Progenitor cell of endocrine pancreas (in vitro differentiated cells): Measurements from ENCODE around the gene TMEM31. TPM values are rescaled to one million over a fixed set of nuclear protein-coding genes. Genes with fewer than 3 reads are reported as not detected.

Source experiments
- DNase-seq: peaks from one replicate; pipeline ENCODE4 v3.0.0; 2021; ENCODE audit warnings: low spot score; ENCODE audit not compliant: unreplicated experiment
- H3K27ac Mint-ChIP-seq: 2 replicates; pipeline ENCODE4 v1.8.0; 2021; ENCODE audit warnings: mild to moderate bottlenecking, moderate library complexity, mixed read lengths
- H3K27me3 Mint-ChIP-seq: 2 replicates; pipeline ENCODE4 v1.8.0; 2021; ENCODE audit warnings: mixed read lengths
- H3K36me3 Mint-ChIP-seq: 2 replicates; pipeline ENCODE4 v1.8.0; 2022; ENCODE audit warnings: mixed read lengths; ENCODE audit not compliant: insufficient read depth
- H3K4me1 Mint-ChIP-seq: 2 replicates; pipeline ENCODE4 v1.8.0; 2021; ENCODE audit warnings: low read depth, mixed read lengths
- H3K4me3 Mint-ChIP-seq: 2 replicates; pipeline ENCODE4 v1.8.0; 2021; ENCODE audit warnings: low read depth, mild to moderate bottlenecking, moderate library complexity, mixed read lengths
- H3K9me3 Mint-ChIP-seq: 2 replicates; pipeline ENCODE4 v1.8.0; 2021; ENCODE audit warnings: low read depth, mixed read lengths
- CTCF ChIP-seq: fragments of 200-600 bp; sonication (generic); IDR thresholded peaks from one replicate; pipeline ENCODE4 v1.5.0; 2021; ENCODE audit warnings: antibody characterized with exemption, mild to moderate bottlenecking; ENCODE audit not compliant: unreplicated experiment
- long read RNA-seq: library from polyadenylated mRNA; unstranded; transcript quantifications from one replicate; pipeline ENCODE4 v2.0.0, GENCODE V29; 2020
- total RNA-seq: library from RNA; stranded (reverse); gene quantifications from 2 replicates; pipeline ENCODE4 v1.2.1, GENCODE V29; 2021

The TMEM31 gene, protein sequence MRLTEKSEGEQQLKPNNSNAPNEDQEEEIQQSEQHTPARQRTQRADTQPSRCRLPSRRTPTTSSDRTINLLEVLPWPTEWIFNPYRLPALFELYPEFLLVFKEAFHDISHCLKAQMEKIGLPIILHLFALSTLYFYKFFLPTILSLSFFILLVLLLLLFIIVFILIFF
- 0.55 and 0.89 TPM in 2 replicates for total RNA-seq
- long read RNA-seq, result 0 reads

DNA sequence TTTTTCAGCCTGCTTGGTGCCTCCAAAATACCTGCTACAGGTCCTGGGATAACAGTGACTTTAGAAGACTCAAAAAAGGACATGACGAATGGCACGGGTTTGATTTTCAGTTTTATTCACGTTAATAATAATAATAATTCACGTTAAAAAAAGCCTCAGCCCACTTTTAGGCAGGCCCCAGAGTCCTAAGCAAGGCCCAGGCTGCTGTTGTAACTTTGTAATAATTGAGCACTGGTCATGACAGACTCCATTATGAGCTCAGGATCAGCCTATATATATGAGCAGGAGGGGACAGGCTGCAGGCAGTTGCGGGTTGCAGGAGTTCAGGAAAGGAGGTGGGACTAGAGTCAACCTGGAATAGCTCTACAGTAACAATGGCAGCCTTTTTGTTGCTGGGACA is at the start of gene TMEM31:
Gene TMEM31, plus strand, starts transcription at position 301 of the 400 bp plus-strand sequence. CDS start 1,350 bp downstream, outside the sequence.
- TF ChIP-seq CTCF, result no peak
- no peaks in the 10 kb centered on the region for H3K4me1 Mint-ChIP-seq
- no peak for DNase-seq
- H3K4me3 Mint-ChIP-seq, result no peak within 1 kb of the TSS
- H3K9me3 Mint-ChIP-seq, result no peaks in the 10 kb centered on the region
- no peak within 1 kb of the TSS for H3K27ac Mint-ChIP-seq
- H3K27me3 Mint-ChIP-seq, result peaks cover 5% of the 10 kb centered on the region
- H3K36me3 Mint-ChIP-seq, result no peaks in the 10 kb centered on the region

- no peaks in the 10 kb centered on the region for H3K9me3 Mint-ChIP-seq
- peak overlapping the region; percentile 40 for H3K4me3 Mint-ChIP-seq
- H3K27me3 Mint-ChIP-seq, result peaks cover 16% of the 10 kb centered on the region
- no peaks in the 10 kb centered on the region for H3K4me1 Mint-ChIP-seq
- TF ChIP-seq CTCF, result no peak
- no peak for DNase-seq
- no peak overlapping the region for H3K27ac Mint-ChIP-seq
- no peaks in the 10 kb centered on the region for H3K36me3 Mint-ChIP-seq
These were observed 46.5 kb upstream of the TMEM31 start for GRCh38 chrX:103663981-103664762.

DNA sequence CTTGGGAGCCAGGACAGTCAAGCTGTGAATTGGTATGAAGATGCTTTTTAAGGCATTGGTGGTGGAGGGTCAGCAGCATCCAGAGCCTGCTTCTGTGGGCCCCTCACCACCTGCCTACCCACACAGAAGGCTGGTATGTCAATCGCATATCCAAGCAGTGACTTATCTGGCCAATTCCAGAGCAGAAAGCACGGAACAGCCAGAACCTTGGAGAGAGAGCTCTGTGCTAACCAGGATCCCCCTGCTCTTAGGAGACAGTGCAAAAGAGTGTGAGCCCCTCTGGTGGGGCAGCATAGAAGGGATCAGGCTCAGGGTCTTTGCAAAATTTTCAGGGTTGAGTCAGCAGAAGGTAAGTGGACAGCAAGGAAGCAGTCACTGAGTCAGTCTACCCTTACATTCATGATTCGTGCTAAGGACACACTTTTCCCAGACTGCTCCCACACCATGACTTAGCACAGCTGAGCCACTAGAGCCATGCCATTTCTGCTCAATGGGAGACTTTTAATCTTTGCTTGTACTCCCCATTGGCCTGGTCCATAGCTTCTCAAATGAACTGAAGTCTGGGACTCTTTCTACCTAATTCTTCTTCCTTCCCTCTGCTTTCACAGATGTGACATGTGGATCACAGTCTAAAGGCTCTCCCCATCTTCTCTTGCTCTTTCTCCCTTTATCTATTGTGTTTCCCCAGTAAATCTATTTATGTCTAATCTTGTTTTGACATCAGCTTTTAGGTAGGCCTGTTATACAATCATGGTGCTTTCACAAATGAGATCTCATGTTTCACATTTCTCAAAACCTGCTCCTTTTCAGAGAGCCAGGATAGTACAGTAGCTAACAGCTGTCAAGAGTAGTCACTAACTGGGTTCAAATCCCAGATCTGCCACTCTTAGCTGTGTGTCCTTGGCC is 44.3 kb upstream of the TMEM31 start:
- no peaks in the 10 kb centered on the region for H3K36me3 Mint-ChIP-seq
- H3K27ac Mint-ChIP-seq, result no peak overlapping the region
- H3K9me3 Mint-ChIP-seq, result no peaks in the 10 kb centered on the region
- no peaks in the 10 kb centered on the region for H3K4me1 Mint-ChIP-seq
- TF ChIP-seq CTCF, result no peak
- H3K4me3 Mint-ChIP-seq, result no peak overlapping the region
- peaks cover 16% of the 10 kb centered on the region for H3K27me3 Mint-ChIP-seq
- DNase-seq, result no peak

DNA sequence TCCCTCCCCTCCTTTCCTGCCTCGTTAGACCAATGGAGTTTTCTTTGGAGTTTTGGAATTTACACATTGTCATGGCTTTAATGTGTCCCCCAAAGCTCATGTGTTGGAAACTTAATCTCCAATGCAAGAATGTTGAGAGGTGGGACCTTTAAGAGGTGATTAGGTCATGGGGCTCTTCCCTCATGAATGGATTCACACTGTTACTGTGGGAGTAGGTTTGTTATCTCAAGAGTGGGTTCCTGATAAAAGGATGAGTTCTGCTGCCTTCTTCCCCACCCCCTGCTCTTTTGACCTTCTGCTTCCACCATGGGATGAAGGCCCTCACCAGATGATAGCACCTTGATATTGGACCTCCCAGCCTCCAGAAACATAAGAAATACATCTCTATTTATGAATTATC is 41.0 kb upstream of the TMEM31 start:
- Mint-ChIP-seq H3K4me3 (no peak overlapping the region), H3K9me3 (no peaks in the 10 kb centered on the region), H3K36me3 (no peaks in the 10 kb centered on the region), H3K27ac (no peak overlapping the region), H3K27me3 (peaks cover 2% of the 10 kb centered on the region), H3K4me1 (no peaks in the 10 kb centered on the region)
- TF ChIP-seq CTCF, result no peak
- no peak for DNase-seq
